ENCODE results near the gene ALS2. TPM values are rescaled to one million over a fixed set of nuclear protein-coding genes. Genes with fewer than 3 reads are reported as not detected.

The ALS2 gene
- total and polyA plus RNA-seq, 2 experiments from 2014 or later = 10.7 to 34.9 TPM

DNA sequence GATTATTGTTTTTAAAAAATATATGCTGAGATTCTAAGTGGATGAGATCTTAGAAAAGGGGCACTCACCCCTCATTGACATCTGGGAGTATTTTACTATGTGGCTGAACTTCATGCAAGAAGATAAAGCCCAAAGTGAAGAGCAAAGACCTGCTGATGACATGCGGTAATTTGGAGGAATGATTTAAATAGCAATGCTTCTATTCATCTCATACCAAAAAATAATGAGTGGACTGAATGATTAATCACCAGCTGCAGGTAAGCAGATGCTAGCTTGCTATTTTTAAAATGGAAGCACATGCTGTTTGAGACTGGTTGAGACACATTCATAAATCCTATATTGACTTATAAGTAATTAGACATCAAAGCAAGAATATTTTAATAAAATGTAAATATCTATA, 12.9 kb upstream of the ALS2 start:
- no peak for DNase-seq (ENCODE audit: low spot score)
- Histone ChIP-seq H3K9me2 (replicated peaks; ENCODE audit: insufficient read depth) (no peaks in the 10 kb centered on the region), H3K36me3 (replicated peaks; ENCODE audit: insufficient read depth, low read depth) (no peaks in the 10 kb centered on the region), H3K27ac (no peak overlapping the region), H3K4me1 (ENCODE audit: insufficient read depth) (no peaks in the 10 kb centered on the region), H2AFZ (no peak overlapping the region), H3K4me2 (no peak overlapping the region), H3K4me3 (no peak overlapping the region), H3K27me3 (no peaks in the 10 kb centered on the region), H3K9me3 (ENCODE audit: low read depth) (no peaks in the 10 kb centered on the region), H4K20me1 (ENCODE audit: insufficient read depth, poor library complexity, severe bottlenecking) (no peaks in the 10 kb centered on the region), H3K79me2 (no peaks in the 10 kb centered on the region)
- TF ChIP-seq EZH2phosphoT487 (IDR thresholded peaks at IDR 0.05; ENCODE audit: low read depth, severe bottlenecking, unreplicated experiment) (no peak), EZH2 (IDR thresholded peaks at IDR 0.05; ENCODE audit: borderline replicate concordance) (no peak)
- TF ChIP-seq, protein P1, sequence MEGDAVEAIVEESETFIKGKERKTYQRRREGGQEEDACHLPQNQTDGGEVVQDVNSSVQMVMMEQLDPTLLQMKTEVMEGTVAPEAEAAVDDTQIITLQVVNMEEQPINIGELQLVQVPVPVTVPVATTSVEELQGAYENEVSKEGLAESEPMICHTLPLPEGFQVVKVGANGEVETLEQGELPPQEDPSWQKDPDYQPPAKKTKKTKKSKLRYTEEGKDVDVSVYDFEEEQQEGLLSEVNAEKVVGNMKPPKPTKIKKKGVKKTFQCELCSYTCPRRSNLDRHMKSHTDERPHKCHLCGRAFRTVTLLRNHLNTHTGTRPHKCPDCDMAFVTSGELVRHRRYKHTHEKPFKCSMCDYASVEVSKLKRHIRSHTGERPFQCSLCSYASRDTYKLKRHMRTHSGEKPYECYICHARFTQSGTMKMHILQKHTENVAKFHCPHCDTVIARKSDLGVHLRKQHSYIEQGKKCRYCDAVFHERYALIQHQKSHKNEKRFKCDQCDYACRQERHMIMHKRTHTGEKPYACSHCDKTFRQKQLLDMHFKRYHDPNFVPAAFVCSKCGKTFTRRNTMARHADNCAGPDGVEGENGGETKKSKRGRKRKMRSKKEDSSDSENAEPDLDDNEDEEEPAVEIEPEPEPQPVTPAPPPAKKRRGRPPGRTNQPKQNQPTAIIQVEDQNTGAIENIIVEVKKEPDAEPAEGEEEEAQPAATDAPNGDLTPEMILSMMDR (IDR thresholded peaks at IDR 0.05; ENCODE audit: poor library complexity) = no peak
- WGBS (ENCODE audit: low lambda C conversion rate, missing lambda C conversion rate) = 90% methylated on average over 1 of the region's 1 CpG

DNA sequence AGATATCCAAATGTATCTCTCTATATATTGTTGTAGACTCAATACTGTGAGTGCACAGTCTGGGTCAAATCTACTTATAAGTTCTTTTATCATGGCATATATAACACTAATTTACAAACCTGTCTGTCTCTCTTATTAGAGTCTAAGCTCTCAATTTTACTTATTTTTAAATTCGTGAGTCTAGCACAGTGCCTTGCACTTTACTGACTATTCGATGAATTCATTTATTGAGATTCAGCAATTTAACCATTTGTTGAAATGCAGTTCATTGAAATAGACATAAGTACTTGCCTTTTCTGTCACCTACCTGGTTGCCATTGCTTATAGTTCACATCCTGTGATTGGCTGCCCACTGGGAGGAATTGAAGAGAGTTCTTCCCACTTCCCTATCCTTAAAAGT, 10.3 kb upstream of the ALS2 start:
- Histone ChIP-seq H3K4me3 (no peak overlapping the region), H3K27ac (no peak overlapping the region), H2AFZ (no peak overlapping the region), H3K9me2 (replicated peaks; ENCODE audit: insufficient read depth) (no peaks in the 10 kb centered on the region), H3K27me3 (no peaks in the 10 kb centered on the region), H3K4me2 (no peak overlapping the region), H3K79me2 (no peaks in the 10 kb centered on the region), H3K36me3 (replicated peaks; ENCODE audit: insufficient read depth, low read depth) (no peaks in the 10 kb centered on the region), H3K4me1 (ENCODE audit: insufficient read depth) (no peaks in the 10 kb centered on the region), H4K20me1 (ENCODE audit: insufficient read depth, poor library complexity, severe bottlenecking) (no peaks in the 10 kb centered on the region), H3K9me3 (ENCODE audit: low read depth) (no peaks in the 10 kb centered on the region)
- TF ChIP-seq, protein P1 (IDR thresholded peaks at IDR 0.05; ENCODE audit: poor library complexity) = no peak
- TF ChIP-seq EZH2 (IDR thresholded peaks at IDR 0.05; ENCODE audit: borderline replicate concordance) = no peak
- no peak for TF ChIP-seq EZH2phosphoT487 (IDR thresholded peaks at IDR 0.05; ENCODE audit: low read depth, severe bottlenecking, unreplicated experiment)
- 90% methylated on average over 2 of the region's 2 CpGs for whole genome bisulfite sequencing (ENCODE audit: low lambda C conversion rate, missing lambda C conversion rate)
- DNase-seq (ENCODE audit: low spot score) = no peak

DNA sequence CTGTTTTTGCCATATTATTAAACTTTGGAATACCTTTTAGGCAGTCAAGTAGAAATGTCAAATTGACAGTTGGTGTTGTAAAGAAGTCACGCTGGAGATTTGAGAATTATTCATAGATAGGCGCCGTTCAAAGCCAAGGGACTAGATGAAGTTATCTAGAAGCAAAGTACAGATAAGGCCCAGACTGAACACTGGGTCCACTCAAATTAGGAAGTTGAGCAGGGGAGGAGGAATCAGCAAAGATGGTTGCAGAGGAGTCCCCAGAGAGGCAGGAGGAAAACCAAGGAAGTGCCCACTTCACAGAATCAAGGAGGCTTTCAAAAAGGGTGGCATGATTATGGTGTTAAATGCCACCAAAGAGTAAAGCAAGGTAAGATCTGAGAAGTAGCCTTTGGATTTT, 9.6 kb upstream of the ALS2 start:
- TF ChIP-seq, protein P1 (IDR thresholded peaks at IDR 0.05; ENCODE audit: poor library complexity) = no peak
- TF ChIP-seq EZH2 (IDR thresholded peaks at IDR 0.05; ENCODE audit: borderline replicate concordance) = no peak
- TF ChIP-seq EZH2phosphoT487 (IDR thresholded peaks at IDR 0.05; ENCODE audit: low read depth, severe bottlenecking, unreplicated experiment) = no peak
- Histone ChIP-seq H3K27ac (no peak overlapping the region), H2AFZ (no peak overlapping the region), H3K9me3 (ENCODE audit: low read depth) (no peaks in the 10 kb centered on the region), H3K79me2 (no peaks in the 10 kb centered on the region), H3K4me1 (ENCODE audit: insufficient read depth) (no peaks in the 10 kb centered on the region), H3K27me3 (no peaks in the 10 kb centered on the region), H3K9me2 (replicated peaks; ENCODE audit: insufficient read depth) (no peaks in the 10 kb centered on the region), H3K36me3 (replicated peaks; ENCODE audit: insufficient read depth, low read depth) (no peaks in the 10 kb centered on the region), H3K4me2 (no peak overlapping the region), H3K4me3 (no peak overlapping the region), H4K20me1 (ENCODE audit: insufficient read depth, poor library complexity, severe bottlenecking) (no peaks in the 10 kb centered on the region)
- 77% methylated on average over 3 of the region's 3 CpGs for WGBS (ENCODE audit: low lambda C conversion rate, missing lambda C conversion rate)
- DNase-seq (ENCODE audit: low spot score) = no peak

DNA sequence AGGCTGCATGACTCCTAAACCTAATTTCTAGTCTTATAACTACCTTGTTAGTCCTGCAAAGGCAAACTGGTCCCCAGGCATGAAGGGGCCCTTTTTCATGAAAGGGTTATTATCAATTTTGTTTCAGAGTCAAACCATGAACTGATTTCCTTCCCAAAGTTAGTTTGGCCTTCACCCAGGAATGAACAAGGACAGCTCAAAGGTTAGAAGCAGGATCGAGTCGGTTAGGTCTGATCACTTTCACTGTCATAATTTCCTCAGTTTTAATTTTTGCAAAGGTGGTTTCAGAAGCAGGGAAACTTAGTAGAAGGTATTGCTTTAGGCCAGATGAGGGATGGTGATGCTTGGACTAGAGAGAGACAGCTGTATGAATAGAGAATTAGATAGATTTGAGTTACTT, 8.7 kb upstream of the ALS2 start:
- H3K4me1 ChIP-seq (ENCODE audit: insufficient read depth) = no peaks in the 10 kb centered on the region
- no peaks in the 10 kb centered on the region for H3K9me3 ChIP-seq (ENCODE audit: low read depth)
- no peak for DNase-seq (ENCODE audit: low spot score)
- TF ChIP-seq, protein P1 (IDR thresholded peaks at IDR 0.05; ENCODE audit: poor library complexity) = no peak
- TF ChIP-seq EZH2 (IDR thresholded peaks at IDR 0.05; ENCODE audit: borderline replicate concordance) = no peak
- no peak for TF ChIP-seq EZH2phosphoT487 (IDR thresholded peaks at IDR 0.05; ENCODE audit: low read depth, severe bottlenecking, unreplicated experiment)
- WGBS (ENCODE audit: low lambda C conversion rate, missing lambda C conversion rate) = 78% methylated on average over 2 of the region's 2 CpGs
- no peaks in the 10 kb centered on the region for H3K79me2 ChIP-seq
- no peak overlapping the region for H3K4me2 ChIP-seq
- no peaks in the 10 kb centered on the region for H3K27me3 ChIP-seq
- no peak overlapping the region for H3K27ac ChIP-seq
- H3K4me3 ChIP-seq = no peak overlapping the region
- no peaks in the 10 kb centered on the region for H3K9me2 ChIP-seq (replicated peaks; ENCODE audit: insufficient read depth)
- H4K20me1 ChIP-seq (ENCODE audit: insufficient read depth, poor library complexity, severe bottlenecking) = no peaks in the 10 kb centered on the region
- no peaks in the 10 kb centered on the region for H3K36me3 ChIP-seq (replicated peaks; ENCODE audit: insufficient read depth, low read depth)
- H2AFZ ChIP-seq = no peak overlapping the region
